Adrenal gland (tissue), 5 donors: ENCODE results near the gene MDM4.

Experiments
- CTCF ChIP-seq, 6 experiments: fragments of 450-650 bp in 4 of 6; fragments of 200-600 bp in 2 of 6; sonication (generic) in 1 of 6; IDR thresholded peaks; 1 replicate in 5 of 6; 2 replicates in 1 of 6; pipeline versions ENCODE4 v1.5.1 to v1.8.0; 2016 to 2021; ENCODE audit warnings: antibody characterized with exemption in 6 of 6, mild to moderate bottlenecking in 2 of 6, moderate library complexity in 1 of 6
- POLR2A ChIP-seq, 2 donors: fragments of 450-650 bp; IDR thresholded peaks; one replicate each; pipeline ENCODE4 v1.6.1; 2017; ENCODE audit warnings: antibody characterized with exemption in 2 of 2, mild to moderate bottlenecking in 2 of 2, moderate library complexity in 1 of 2
- donor health status: DM: no; HTN: no; CAD: no.

DNA sequence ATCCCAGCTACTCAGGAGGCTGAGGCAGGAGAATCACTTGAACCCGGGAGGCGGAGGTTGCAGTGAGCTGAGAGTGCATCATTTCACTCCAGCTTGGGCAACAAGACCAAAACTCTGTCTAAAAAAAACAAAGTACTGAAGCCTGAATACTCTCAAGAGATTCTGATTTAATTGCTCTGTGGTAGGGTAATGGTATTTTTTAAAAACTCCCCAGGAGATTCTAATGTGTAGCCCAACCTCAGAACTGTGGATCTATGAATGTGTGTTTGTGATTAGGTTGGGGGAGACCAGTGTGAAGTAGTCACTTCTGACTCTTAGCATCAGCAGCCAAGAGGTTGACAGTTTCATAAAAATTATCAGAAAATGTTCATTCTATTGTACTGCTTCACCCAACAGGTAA lies 43.5 kb upstream of the MDM4 start:
- TF ChIP-seq CTCF (IDR thresholded peaks at IDR 0.05): no peak
- TF ChIP-seq POLR2A (IDR thresholded peaks at IDR 0.05): no peak
